GM23338 (cell line): ENCODE data around the gene SGCB. TPM values are rescaled to one million over a fixed set of nuclear protein-coding genes. Genes with fewer than 3 reads are reported as not detected.

Source experiments
- ATAC-seq: fragments of 200-7000 bp; cut with Tn5 transposase; 3 replicates; pipeline ENCODE4 v1.9.1; 2020
- DNase-seq: peaks from one replicate; pipeline ENCODE4 v3.0.0-alpha.2; 2015; ENCODE audit warnings: low spot score
- H2AFZ ChIP-seq: fragments of 200-600 bp; sonication (generic); 2 replicates; pipeline ENCODE4 v1.8.0; 2016; ENCODE audit warnings: antibody characterized with exemption, mild to moderate bottlenecking, moderate library complexity
- H3F3A ChIP-seq: fragments of 200-600 bp; sonication (generic); replicated peaks from 2 replicates; pipeline ENCODE4 v1.8.0; 2017; ENCODE audit warnings: antibody characterized with exemption, mixed run types, low read depth
- H3K27ac ChIP-seq: fragments of 200-600 bp; sonication (generic); 2 replicates; pipeline ENCODE4 v1.6.1; 2016; ENCODE audit warnings: low read depth
- H3K27me3 ChIP-seq: fragments of 200-600 bp; sonication (generic); 2 replicates; pipeline ENCODE4 v1.8.0; 2016; ENCODE audit warnings: mild to moderate bottlenecking, mixed run types, moderate library complexity; ENCODE audit not compliant: insufficient read depth
- H3K36me3 ChIP-seq: fragments of 200-600 bp; sonication (generic); 2 replicates; pipeline ENCODE4 v1.8.0; 2016; ENCODE audit warnings: mild to moderate bottlenecking; ENCODE audit not compliant: insufficient read depth
- H3K4me1 ChIP-seq: fragments of 200-600 bp; sonication (generic); 2 replicates; pipeline ENCODE4 v1.8.0; 2016; ENCODE audit warnings: mild to moderate bottlenecking, moderate library complexity; ENCODE audit not compliant: insufficient read depth
- H3K4me2 ChIP-seq: fragments of 200-600 bp; sonication (generic); 2 replicates; pipeline ENCODE4 v1.7.1; 2017; ENCODE audit warnings: mixed run types
- H3K4me3 ChIP-seq: fragments of 200-600 bp; sonication (generic); 2 replicates; pipeline ENCODE4 v1.6.1; 2016; ENCODE audit warnings: mixed run types
- H3K79me2 ChIP-seq: fragments of 200-600 bp; sonication (generic); replicated peaks from 2 replicates; pipeline ENCODE4 v1.8.0; 2017; ENCODE audit warnings: mild to moderate bottlenecking; ENCODE audit not compliant: insufficient read depth
- H3K9me2 ChIP-seq: fragments of 200-600 bp; sonication (generic); 2 replicates; pipeline ENCODE4 v1.8.0; 2017; ENCODE audit not compliant: insufficient read depth
- H4K20me1 ChIP-seq: fragments of 200-600 bp; sonication (generic); replicated peaks from 2 replicates; pipeline ENCODE4 v1.8.0; 2017; ENCODE audit warnings: mild to moderate bottlenecking; ENCODE audit not compliant: insufficient read depth
- H3K27ac Mint-ChIP-seq: 2 replicates; pipeline ENCODE4 v1.8.0; 2020; ENCODE audit warnings: inconsistent platforms, mild to moderate bottlenecking, moderate library complexity, mixed read lengths
- H3K27me3 Mint-ChIP-seq: 3 replicates; pipeline ENCODE4 v1.8.0; 2022; ENCODE audit warnings: low read depth, mild to moderate bottlenecking, moderate library complexity, mixed read lengths, inconsistent platforms; ENCODE audit not compliant: insufficient read depth, poor library complexity
- H3K36me3 Mint-ChIP-seq: 3 replicates; pipeline ENCODE4 v1.8.0; 2021; ENCODE audit warnings: low read depth, mild to moderate bottlenecking, inconsistent platforms, moderate library complexity, mixed read lengths
- H3K4me1 Mint-ChIP-seq: 3 replicates; pipeline ENCODE4 v1.8.0; 2020; ENCODE audit warnings: mild to moderate bottlenecking, inconsistent platforms, mixed read lengths
- H3K4me3 Mint-ChIP-seq: 3 replicates; pipeline ENCODE4 v1.8.0; 2021; ENCODE audit warnings: moderate library complexity, mild to moderate bottlenecking, inconsistent platforms, mixed read lengths
- H3K9me3 Mint-ChIP-seq: 3 replicates; pipeline ENCODE4 v1.8.0; 2020; ENCODE audit warnings: moderate library complexity, mild to moderate bottlenecking, inconsistent platforms, mixed read lengths
- CTCF ChIP-seq, 2 experiments: fragments of 200-600 bp in 1 of 2; sonication (generic) in 1 of 2; conservative IDR thresholded peaks; 2 replicates each; pipeline versions ENCODE4 v1.5.1 to v1.6.1; 2016 to 2017; ENCODE audit warnings: antibody characterized with exemption in 2 of 2, low read depth in 2 of 2, mild to moderate bottlenecking in 2 of 2, moderate library complexity in 1 of 2
- EZH2 ChIP-seq: fragments of 200-600 bp; sonication (generic); IDR thresholded peaks from one replicate; pipeline ENCODE4 v1.8.0; 2017; ENCODE audit warnings: antibody characterized with exemption, mild to moderate bottlenecking, low read depth; ENCODE audit not compliant: unreplicated experiment
- JUNB ChIP-seq: IDR thresholded peaks from one replicate; pipeline ENCODE4 v1.6.1; 2016; ENCODE audit warnings: antibody characterized with exemption; ENCODE audit not compliant: unreplicated experiment
- NANOG ChIP-seq: IDR thresholded peaks from 2 replicates; pipeline ENCODE4 v1.6.1; 2016; ENCODE audit warnings: antibody characterized with exemption, borderline replicate concordance
- POLR2AphosphoS5 ChIP-seq: IDR thresholded peaks from 2 replicates; pipeline ENCODE4 v1.6.1; 2016; ENCODE audit warnings: antibody characterized with exemption, low read depth
- REST ChIP-seq: IDR thresholded peaks from one replicate; pipeline ENCODE4 v1.6.1; 2018; ENCODE audit warnings: antibody characterized with exemption; ENCODE audit not compliant: unreplicated experiment
- STAT1 ChIP-seq: IDR thresholded peaks from one replicate; pipeline ENCODE4 v1.6.1; 2016; ENCODE audit warnings: antibody characterized with exemption; ENCODE audit not compliant: unreplicated experiment
- ZNF114 ChIP-seq: fragments of 250-450 bp; sonication (Bioruptor Pico); IDR thresholded peaks from 2 replicates; pipeline ENCODE4 v1.5.0; 2020; ENCODE audit warnings: mild to moderate bottlenecking, moderate library complexity
- ZNF462 ChIP-seq: fragments of 250-450 bp; sonication (Bioruptor Pico); IDR thresholded peaks from 2 replicates; pipeline ENCODE4 v1.5.0; 2020; ENCODE audit warnings: mild to moderate bottlenecking, moderate library complexity
- polyA plus RNA-seq: library from polyadenylated mRNA; unstranded; fragments of >200 nt; fragmentation: Nextera tagmentation; extraction: Ambion mirVana; gene quantifications from 2 replicates; pipeline ENCODE4 v1.2.1, GENCODE V29; 2016
- total RNA-seq: library from RNA; depleted of rRNA; stranded (reverse); fragments of >200 nt; shearing (Covaris generic); gene quantifications from 2 replicates; pipeline ENCODE4 v1.2.3, GENCODE V29; 2014

SGCB gene
- total and polyA plus RNA-seq, 2 experiments from 2014 or later: 11.8 to 19.6 TPM

GRCh38 chr4:52035190-52035589 is 2.9 kb downstream of the SGCB start:
- ATAC-seq (no peak), DNase-seq (no peak)
- peaks cover 22% of the 10 kb centered on the region for H3K4me1 Mint-ChIP-seq
- no peak overlapping the region for H3K4me2 ChIP-seq
- H3K27me3 Mint-ChIP-seq: peaks cover 4% of the 10 kb centered on the region
- peaks cover 4% of the 10 kb centered on the region; the same call in 1 of the 2 replicates for H4K20me1 ChIP-seq
- H3K79me2 ChIP-seq: peaks cover 40% of the 10 kb centered on the region
- H3K27me3 ChIP-seq: peaks cover 12% of the 10 kb centered on the region
- no peaks in the 10 kb centered on the region for H3F3A ChIP-seq
- H3K9me2 ChIP-seq: no peaks in the 10 kb centered on the region
- H3K4me3 ChIP-seq: no peak overlapping the region
- peaks cover 21% of the 10 kb centered on the region for H3K36me3 Mint-ChIP-seq
- H3K27ac ChIP-seq: no peak overlapping the region
- no peaks in the 10 kb centered on the region for H3K9me3 Mint-ChIP-seq
- peaks cover 7% of the 10 kb centered on the region; the same call in 1 of the 2 replicates for H3K4me1 ChIP-seq
- peaks cover 11% of the 10 kb centered on the region; the same call in 1 of the 2 replicates for H3K36me3 ChIP-seq
- no peak overlapping the region for H3K27ac Mint-ChIP-seq
- H3K4me3 Mint-ChIP-seq: no peak overlapping the region
- no peak overlapping the region for H2AFZ ChIP-seq
- TF ChIP-seq JUNB (no peak), EZH2 (no peak), CTCF (conservative IDR thresholded peaks at IDR 0.05; ENCODE audit: low read depth in 2 of 2) (no peak)

- Histone ChIP-seq H2AFZ (no peak overlapping the region), H3K4me1 (peaks cover 5% of the 10 kb centered on the region; the same call in 1 of the 2 replicates), H3K36me3 (peaks cover 22% of the 10 kb centered on the region; the same call in 1 of the 2 replicates), H3F3A (no peaks in the 10 kb centered on the region), H3K4me3 (no peak overlapping the region), H3K9me2 (no peaks in the 10 kb centered on the region), H3K4me2 (no peak overlapping the region), H3K27ac (no peak overlapping the region), H4K20me1 (peaks cover 4% of the 10 kb centered on the region; the same call in 1 of the 2 replicates), H3K27me3 (no peaks in the 10 kb centered on the region), H3K79me2 (peaks cover 33% of the 10 kb centered on the region)
- H3K36me3 Mint-ChIP-seq: peaks cover 43% of the 10 kb centered on the region
- ATAC-seq (no peak), DNase-seq (no peak)
- H3K27ac Mint-ChIP-seq: no peak overlapping the region
- H3K27me3 Mint-ChIP-seq: no peaks in the 10 kb centered on the region
- TF ChIP-seq NANOG: no peak
- no peak for TF ChIP-seq STAT1
- TF ChIP-seq REST: no peak
- TF ChIP-seq ZNF114 (CRISPR knock-in tag): no peak
- TF ChIP-seq POLR2AphosphoS5: no peak
- no peak for TF ChIP-seq ZNF462 (CRISPR knock-in tag)
- no peak overlapping the region for H3K4me3 Mint-ChIP-seq
- peaks cover 2% of the 10 kb centered on the region; the same call in 2 of the 3 replicates for H3K9me3 Mint-ChIP-seq
- peaks cover 12% of the 10 kb centered on the region; the same call in 2 of the 3 replicates for H3K4me1 Mint-ChIP-seq
Observed at GRCh38 chr4:52032005-52032404, 6.1 kb downstream of the SGCB start.
